GM15510 (cell line): Measurements from ENCODE around the gene CAMTA1.

Experiments used
- POLR2A ChIP-seq: IDR thresholded peaks from 3 replicates; pipeline ENCODE4 v1.6.1; 2011; ENCODE audit warnings: borderline replicate concordance; ENCODE audit not compliant: insufficient read length; ENCODE audit errors: extremely low read depth

The CAMTA1 gene

GRCh38 chr1:6982860-6983259, 197.6 kb downstream of the CAMTA1 start:
- no peak for TF ChIP-seq POLR2A

DNA sequence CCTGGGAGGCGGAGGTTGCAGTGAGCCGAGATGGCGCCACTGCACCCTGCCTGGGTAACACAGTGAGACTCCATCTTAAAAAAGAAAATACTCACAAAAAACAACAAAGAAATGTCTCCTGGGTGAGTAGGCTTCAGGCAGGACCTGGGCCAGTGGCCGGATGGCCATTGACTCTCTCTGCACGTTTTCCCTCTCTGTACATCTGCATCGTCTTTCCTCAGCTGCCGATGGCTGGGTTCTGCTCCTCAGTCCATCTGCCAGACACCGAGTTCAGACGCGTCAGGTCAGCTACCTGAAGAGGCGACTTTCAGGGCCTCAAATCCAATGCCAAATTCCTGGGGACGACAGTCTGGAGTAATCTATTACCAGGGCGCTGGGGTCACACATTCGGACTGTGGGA, 199.3 kb downstream of the CAMTA1 start:
- no peak for TF ChIP-seq POLR2A

DNA sequence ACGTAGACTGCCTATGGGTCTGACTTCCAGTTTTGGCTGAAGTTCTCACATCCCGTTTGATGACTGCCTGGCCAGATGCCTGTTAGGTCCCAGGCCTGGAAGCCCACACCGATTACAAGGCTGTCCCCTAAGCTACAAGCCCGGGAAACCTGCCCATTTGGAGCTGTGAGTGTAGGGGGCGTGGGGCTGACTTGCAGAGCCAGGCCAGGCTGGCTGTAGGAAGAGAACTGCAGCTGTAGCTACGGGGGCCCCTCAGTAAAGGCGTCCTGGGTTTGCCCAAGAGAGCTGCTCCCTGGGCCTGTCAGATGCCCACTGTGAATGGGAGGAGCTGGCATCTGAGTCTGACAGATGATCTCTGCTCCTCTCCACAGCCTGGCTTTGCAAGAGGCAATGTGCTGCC, 199.7 kb downstream of the CAMTA1 start:
- TF ChIP-seq POLR2A = no peak

DNA sequence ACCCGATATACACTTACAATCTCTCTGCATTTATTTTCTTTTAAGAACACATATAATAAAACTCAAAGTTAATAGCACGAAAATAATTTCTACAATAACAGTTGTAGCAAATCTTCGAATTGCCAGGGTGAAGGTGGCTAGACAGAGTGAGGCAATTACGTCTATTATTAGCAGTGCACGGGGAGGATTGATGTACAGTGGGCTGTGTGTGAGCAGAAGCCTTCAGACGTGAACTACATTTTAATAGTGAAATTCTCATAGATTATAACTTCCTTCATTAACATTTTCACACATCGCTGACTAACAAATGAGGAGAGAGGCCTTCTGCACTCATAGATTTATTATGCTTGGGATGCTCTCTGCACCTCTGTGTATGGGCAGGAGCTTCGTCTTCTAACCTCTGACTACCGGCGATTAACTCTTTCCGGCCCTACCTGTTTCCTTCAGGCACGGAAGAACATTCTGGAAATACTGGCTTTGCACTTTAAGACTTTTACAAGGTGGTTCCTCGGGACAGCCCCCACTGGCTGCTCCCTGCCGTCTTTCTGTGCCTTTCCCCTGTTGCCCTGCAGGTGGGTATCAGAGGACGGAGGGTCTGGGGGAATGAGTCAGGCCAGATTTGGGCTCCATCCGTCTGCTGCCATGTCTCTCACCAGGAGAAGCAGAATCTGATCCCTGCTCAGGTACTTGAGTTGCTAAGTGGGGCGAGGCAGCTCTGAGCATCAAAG, 200.5 kb downstream of the CAMTA1 start:
- no peak for TF ChIP-seq POLR2A

- TF ChIP-seq POLR2A = no peak
These were observed 201.0 kb downstream of the CAMTA1 start for GRCh38 chr1:6986281-6986680.

GRCh38 chr1:6987940-6988339, 202.7 kb downstream of the CAMTA1 start:
- TF ChIP-seq POLR2A = no peak

DNA sequence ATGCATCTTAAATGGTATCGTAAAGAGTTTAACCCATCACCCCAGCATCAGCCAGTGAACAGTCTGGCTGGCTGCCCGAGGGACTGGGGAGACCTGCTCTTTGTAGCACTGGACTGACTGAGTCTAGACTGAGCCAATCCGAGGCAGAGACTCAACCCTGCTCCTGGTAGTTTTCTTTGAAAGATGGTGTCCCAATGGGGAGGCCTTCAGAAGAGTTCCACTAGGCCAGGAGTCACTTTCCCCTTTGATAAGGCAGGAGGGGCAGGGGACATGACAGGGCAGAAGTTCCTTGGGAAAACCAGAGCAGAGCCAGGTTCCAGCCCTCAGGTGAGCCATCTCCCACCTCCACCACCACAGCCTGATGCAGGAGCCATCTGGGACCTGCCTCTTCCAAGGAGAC, 203.5 kb downstream of the CAMTA1 start:
- no peak for TF ChIP-seq POLR2A

DNA sequence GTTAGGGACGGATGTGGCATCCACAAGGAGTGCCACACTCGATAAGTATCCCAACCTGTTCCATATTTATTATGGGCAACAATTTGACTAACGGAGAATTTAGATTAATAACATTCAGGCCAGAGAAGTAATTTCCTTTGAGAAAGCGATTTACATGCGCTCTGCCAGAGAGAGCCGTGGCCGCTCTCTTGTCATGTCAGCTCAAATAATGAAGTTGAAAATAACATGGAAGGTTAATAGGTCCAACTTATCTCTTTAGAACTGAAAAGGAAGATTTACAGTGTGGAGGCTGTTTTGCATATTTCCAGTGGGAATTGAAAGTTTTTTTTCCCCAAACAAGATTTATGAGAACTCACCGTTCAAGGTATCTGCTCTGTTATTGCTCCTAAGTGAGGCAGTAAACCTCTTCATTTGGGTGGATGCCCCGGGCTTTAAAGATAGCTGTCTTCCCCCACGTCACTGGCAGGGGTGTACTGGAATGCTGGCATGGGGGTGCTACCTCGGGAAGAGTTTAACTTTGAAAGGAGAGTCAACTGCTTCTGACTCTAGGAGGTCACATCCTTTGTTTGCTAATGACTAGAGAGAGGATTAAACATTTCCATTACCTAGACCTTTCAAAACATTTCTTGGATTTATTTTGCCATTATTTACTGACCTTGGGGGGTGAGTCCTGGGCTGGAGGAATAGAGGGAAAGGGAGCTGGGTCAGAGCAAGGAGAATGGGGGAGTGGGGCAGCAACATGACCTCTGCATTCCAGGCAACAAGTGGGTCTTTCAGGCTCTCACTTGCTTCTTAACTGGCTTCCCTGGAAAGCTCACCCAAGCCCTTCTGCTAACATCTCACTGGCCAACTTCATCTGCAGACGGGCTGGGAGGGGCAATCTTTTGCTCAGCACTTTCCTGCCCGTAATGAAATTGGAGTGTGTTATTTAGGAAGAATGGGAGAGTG, 204.2 kb downstream of the CAMTA1 start:
- no peak for TF ChIP-seq POLR2A

- no peak for TF ChIP-seq POLR2A
These were observed 206.0 kb downstream of the CAMTA1 start for GRCh38 chr1:6991266-6991665.

- TF ChIP-seq POLR2A = no peak
These were observed 210.5 kb downstream of the CAMTA1 start for GRCh38 chr1:6995789-6996188.

DNA sequence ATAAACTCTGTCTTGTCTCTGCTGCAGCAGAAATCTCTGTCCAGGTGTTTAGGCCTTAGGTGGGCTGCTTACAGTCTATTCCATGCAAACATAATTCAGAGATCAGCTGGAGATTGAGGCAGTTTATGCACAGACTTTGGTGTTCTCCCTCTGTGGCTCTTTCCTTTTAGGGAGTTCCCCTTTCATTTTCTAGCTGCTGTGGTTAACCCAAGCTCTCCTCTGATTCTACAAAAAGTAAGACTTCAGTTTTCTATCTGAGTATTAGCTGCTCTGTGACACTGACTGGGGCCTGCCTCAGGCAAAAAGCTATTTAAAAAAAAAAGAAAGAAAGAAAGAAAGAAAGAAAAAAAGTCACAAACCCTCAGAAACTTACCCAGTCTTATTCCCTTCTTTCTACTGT, 211.1 kb downstream of the CAMTA1 start:
- TF ChIP-seq POLR2A = no peak

DNA sequence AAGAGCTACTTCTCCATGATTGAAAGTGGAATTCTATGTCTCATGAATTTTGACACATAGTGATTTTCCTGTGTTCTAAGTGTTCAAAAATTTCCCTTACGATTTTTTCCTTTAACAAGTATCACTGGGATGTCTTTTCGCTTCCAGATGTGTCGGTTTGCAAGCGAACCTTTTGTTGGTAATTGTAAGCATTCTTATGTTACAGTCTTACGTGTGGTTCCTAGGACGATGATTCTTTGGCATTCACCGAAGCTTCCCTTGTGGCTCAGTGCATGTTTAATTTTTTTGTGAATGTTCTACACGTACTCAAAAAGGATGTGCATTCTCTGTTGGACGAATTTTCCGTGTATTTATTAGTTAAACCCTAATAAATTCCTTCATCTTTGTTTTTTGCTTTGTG, 211.6 kb downstream of the CAMTA1 start:
- no peak for TF ChIP-seq POLR2A

DNA sequence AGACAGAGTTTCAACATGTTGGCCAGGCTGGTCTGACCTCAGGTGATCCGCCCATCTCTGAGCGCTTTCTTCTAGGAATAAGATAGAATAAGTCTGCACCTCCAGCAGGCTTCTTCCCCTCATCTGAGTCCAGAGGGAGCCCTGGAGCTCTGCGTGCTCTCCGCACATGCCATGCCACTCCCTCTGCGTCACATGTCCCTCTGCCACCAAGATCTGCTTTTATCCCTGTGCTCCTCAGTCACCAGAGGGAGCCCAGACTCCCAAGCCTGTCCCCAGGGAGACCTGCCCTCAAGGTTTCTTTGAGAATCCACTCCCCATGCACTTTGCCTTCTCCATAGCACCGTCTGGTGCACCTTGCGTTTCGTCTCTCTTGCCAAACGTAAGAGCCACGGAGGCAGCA, 213.0 kb downstream of the CAMTA1 start:
- TF ChIP-seq POLR2A = no peak

- TF ChIP-seq POLR2A = no peak
These were observed 214.6 kb downstream of the CAMTA1 start for GRCh38 chr1:6999826-7000225.

GRCh38 chr1:7000720-7001119, 215.5 kb downstream of the CAMTA1 start:
- TF ChIP-seq POLR2A = no peak

DNA sequence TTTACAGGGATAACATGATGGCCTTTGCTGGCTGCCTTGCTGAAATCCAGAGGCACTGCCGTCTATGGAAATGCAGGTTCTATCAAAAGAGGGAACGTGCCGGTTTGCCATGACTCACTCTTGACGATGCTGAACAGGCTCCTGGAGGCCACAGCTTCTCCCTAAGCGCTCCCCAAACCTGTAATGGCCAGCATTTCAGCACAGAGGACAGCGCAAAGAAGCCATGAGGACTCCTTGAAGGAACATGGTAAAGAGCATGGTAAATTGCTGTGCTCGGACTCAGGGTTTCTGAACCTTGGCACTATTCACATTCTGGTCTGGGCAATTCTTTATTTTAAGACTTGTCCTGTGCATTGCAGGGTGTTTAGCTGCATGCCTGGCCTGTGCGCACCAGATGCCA, 217.5 kb downstream of the CAMTA1 start:
- TF ChIP-seq POLR2A = no peak

- no peak for TF ChIP-seq POLR2A
These were observed 218.4 kb downstream of the CAMTA1 start for GRCh38 chr1:7003676-7004075.

DNA sequence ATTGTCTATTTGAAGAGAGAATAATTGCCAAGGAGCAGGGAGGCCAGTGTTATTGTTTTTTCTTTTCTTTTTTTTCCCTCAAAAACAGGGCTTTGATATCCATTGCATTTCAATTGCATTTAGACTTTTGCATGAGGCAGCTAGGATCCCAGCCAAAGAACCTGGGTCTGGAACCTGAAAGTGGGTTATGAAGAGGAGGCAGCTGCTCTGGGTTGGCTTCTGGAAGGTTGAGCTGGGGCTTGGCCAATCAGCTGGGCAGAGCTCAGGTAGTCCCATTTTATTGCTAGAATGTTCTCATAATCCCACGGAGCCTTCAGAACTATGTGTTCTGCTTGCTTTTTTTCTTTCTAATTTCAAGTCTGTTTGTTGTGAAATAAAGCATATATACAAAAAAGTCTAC, 218.9 kb downstream of the CAMTA1 start:
- TF ChIP-seq POLR2A = no peak
